CD8-positive, alpha-beta memory T cell (primary cell): ENCODE data around the gene BICD1. TPM values are rescaled to one million over a fixed set of nuclear protein-coding genes. Genes with fewer than 3 reads are reported as not detected.

ENCODE experiments used
- CTCF ChIA-PET: fragments of 350-600 bp; sonication (Branson Sonifier 250); formaldehyde crosslinking; loops from one replicate; lab custom pipeline; 2021; ENCODE audit warnings: antibody characterized with exemption; lab: Charles Lee
- POLR2A ChIA-PET: fragments of 350-600 bp; sonication (Branson Sonifier 250); formaldehyde crosslinking; loops from one replicate; lab custom pipeline; 2021; ENCODE audit warnings: antibody characterized with exemption; lab: Charles Lee
- DNase-seq, 5 donors: peaks; one replicate each; pipeline versions ENCODE4 v3.0.0 to v3.0.0-alpha.2; 2020 to 2022; ENCODE audit warnings: mixed read lengths in 1 of 5
- H3K27ac ChIP-seq: one replicate; pipeline ENCODE4 v1.7.0; 2013; ENCODE audit warnings: low read depth, mild to moderate bottlenecking, low read length, moderate library complexity
- H3K27me3 ChIP-seq: 2 replicates; pipeline ENCODE4 v1.7.0; 2013; ENCODE audit warnings: low read length, mild to moderate bottlenecking; ENCODE audit not compliant: insufficient read depth, poor library complexity, severe bottlenecking
- H3K36me3 ChIP-seq: 2 replicates; pipeline ENCODE4 v1.7.0; 2013; ENCODE audit warnings: mild to moderate bottlenecking, low read length, moderate library complexity; ENCODE audit not compliant: insufficient read depth
- H3K4me1 ChIP-seq: 2 replicates; pipeline ENCODE4 v1.7.0; 2013; ENCODE audit warnings: mild to moderate bottlenecking, low read length, moderate library complexity; ENCODE audit not compliant: insufficient read depth
- H3K4me3 ChIP-seq: 2 replicates; pipeline ENCODE4 v1.7.0; 2013; ENCODE audit warnings: mild to moderate bottlenecking, low read length
- H3K9me3 ChIP-seq: 2 replicates; pipeline ENCODE4 v1.7.0; 2013; ENCODE audit warnings: mild to moderate bottlenecking, low read length
- H3K27ac Mint-ChIP-seq, 8 donors: one replicate each; pipeline ENCODE4 v1.8.0; 2020 to 2021; ENCODE audit warnings: mixed read lengths in 8 of 8, mild to moderate bottlenecking in 6 of 8, inconsistent platforms in 3 of 8, moderate library complexity in 3 of 8
- H3K27me3 Mint-ChIP-seq, 2 donors: one replicate each; pipeline ENCODE4 v1.8.0; 2020 to 2021; ENCODE audit warnings: mixed read lengths in 2 of 2, mild to moderate bottlenecking in 1 of 2, moderate library complexity in 1 of 2
- H3K36me3 Mint-ChIP-seq, 3 donors: one replicate each; pipeline ENCODE4 v1.8.0; 2020 to 2021; ENCODE audit warnings: mixed read lengths in 3 of 3, inconsistent platforms in 1 of 3, mild to moderate bottlenecking in 1 of 3
- H3K4me1 Mint-ChIP-seq, 3 donors: one replicate each; pipeline ENCODE4 v1.8.0; 2020 to 2021; ENCODE audit warnings: mixed read lengths in 3 of 3, inconsistent platforms in 1 of 3, mild to moderate bottlenecking in 1 of 3
- H3K4me3 Mint-ChIP-seq, 7 donors: one replicate each; pipeline ENCODE4 v1.8.0; 2020 to 2021; ENCODE audit warnings: mixed read lengths in 7 of 7, mild to moderate bottlenecking in 6 of 7, moderate library complexity in 4 of 7, inconsistent platforms in 2 of 7
- H3K9me3 Mint-ChIP-seq, 5 donors: one replicate each; pipeline ENCODE4 v1.8.0; 2020 to 2022; ENCODE audit warnings: mixed read lengths in 5 of 5, mild to moderate bottlenecking in 3 of 5, moderate library complexity in 2 of 5, inconsistent platforms in 1 of 5
- polyA plus RNA-seq: library from polyadenylated mRNA; unstranded; fragments of 300-500 nt; fragmentation: Illumina TruSeq; gene quantifications from one replicate; pipeline ENCODE4 v1.2.3, GENCODE V29; 2021
- total RNA-seq, 2 experiments: library from RNA; stranded (reverse); gene quantifications; one replicate each; pipeline ENCODE4 v1.2.3, GENCODE V29; 2021

The BICD1 gene
- total and polyA plus RNA-seq, 3 experiments from 2014 or later: 8.7 to 20.5 (median 18.0) TPM

DNA sequence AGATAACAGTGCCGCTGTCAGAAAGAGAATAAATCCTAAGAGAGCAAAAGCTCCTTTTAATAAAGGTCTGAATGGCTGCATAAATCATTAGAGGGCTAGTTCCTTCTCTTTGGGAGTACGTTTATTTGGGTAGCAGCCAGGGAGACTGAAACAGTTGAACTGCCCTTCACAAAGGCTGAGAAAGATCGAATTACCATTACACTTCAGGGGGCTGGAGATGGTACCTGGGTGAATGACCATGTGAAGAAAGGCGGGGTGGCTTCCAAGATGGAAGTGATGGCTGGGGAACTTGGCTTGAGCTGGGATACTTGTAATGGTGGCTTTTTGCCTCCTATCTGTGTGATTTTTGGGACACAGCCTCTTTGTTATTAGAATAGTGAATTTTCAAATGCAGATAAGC, 291.0 kb downstream of the BICD1 start:
- Histone ChIP-seq H3K27ac (no peak overlapping the region), H3K36me3 (no peaks in the 10 kb centered on the region), H3K9me3 (no peaks in the 10 kb centered on the region), H3K4me1 (peaks cover 4% of the 10 kb centered on the region), H3K27me3 (peaks cover 15% of the 10 kb centered on the region), H3K4me3 (no peak overlapping the region)
- peaks cover 0 to 2% (median 0%) of the 10 kb centered on the region in 5 donors for H3K9me3 Mint-ChIP-seq
- POLR2A ChIA-PET: no interaction called here
- H3K4me1 Mint-ChIP-seq: peaks cover 10 to 19% (median 13%) of the 10 kb centered on the region in 3 donors
- H3K27me3 Mint-ChIP-seq: peaks cover 30 to 38% of the 10 kb centered on the region in 2 donors
- H3K27ac Mint-ChIP-seq: no peak overlapping the region
- H3K36me3 Mint-ChIP-seq: no peaks in the 10 kb centered on the region
- H3K4me3 Mint-ChIP-seq: peak overlapping the region in 3 of 7 donors; percentile 26 to 66 (median 44)
- DNase-seq: no peak
- CTCF ChIA-PET: no interaction called here

DNA sequence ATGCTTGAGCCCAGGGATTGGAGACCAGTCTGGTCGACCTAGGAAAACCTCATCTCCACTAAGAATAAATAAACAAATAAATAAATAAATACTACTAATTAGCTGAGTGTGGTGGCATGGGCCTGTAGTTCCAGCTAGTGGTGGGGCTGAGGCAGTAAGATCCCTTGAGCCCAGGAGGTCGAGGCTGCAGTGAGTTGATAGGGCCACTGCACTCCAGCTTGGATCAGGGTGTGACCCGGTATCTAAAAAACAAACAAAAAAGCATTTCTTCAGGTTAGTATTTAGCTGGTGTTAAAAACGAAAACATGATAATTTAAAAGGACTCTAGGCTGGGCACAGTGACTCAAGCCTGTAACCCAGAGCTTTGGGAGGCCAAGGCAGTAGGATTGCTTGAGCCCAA, 291.5 kb downstream of the BICD1 start:
- H3K27ac ChIP-seq: no peak overlapping the region

DNA sequence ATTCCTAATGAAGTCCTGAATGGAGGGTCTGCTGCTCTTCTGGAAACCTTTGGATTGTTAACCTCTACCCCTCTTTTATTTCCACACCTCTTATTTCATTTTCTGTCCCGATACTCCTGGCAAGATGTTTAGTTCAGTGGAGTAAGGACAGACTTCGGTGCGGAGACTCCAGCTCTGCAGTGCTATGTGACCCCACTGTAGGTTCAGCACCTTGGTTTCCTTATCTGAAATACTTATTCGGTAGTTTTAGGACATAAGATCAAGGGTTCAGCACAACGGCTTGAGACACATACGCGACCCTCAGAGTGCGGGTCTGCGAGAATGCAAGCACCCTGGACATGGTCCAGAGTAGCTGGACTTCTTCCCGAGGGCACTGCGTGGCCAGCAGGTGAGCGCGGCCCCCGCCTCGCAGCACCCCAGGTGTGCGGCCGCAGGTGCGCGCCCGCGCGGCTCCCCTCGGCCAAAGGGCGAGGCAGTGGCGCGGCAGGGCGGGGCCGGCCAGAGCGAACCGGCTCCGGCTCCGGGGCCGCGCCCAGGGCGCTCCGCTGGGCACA, 292.2 kb downstream of the BICD1 start:
- no peak for DNase-seq
- H3K4me1 Mint-ChIP-seq: peaks cover 10 to 19% (median 13%) of the 10 kb centered on the region in 3 donors
- ChIA-PET POLR2A (no interaction called here), CTCF (no interaction called here)
- peaks cover 32 to 41% of the 10 kb centered on the region in 2 donors for H3K27me3 Mint-ChIP-seq
- no peak overlapping the region for H3K27ac Mint-ChIP-seq
- Histone ChIP-seq H3K36me3 (no peaks in the 10 kb centered on the region), H3K27ac (no peak overlapping the region), H3K27me3 (peaks cover 15% of the 10 kb centered on the region), H3K4me1 (peaks cover 4% of the 10 kb centered on the region), H3K4me3 (peak overlapping the region; percentile 54), H3K9me3 (no peaks in the 10 kb centered on the region)
- H3K4me3 Mint-ChIP-seq: peak overlapping the region; percentile 61 to 78 (median 70)
- no peaks in the 10 kb centered on the region for H3K36me3 Mint-ChIP-seq
- peaks cover 0 to 2% (median 0%) of the 10 kb centered on the region in 5 donors for H3K9me3 Mint-ChIP-seq

More for the DNA sequence above, 291.5 kb downstream of the BICD1 start:
- peak overlapping the region in 4 of 7 donors; percentile 44 to 78 (median 74) for H3K4me3 Mint-ChIP-seq
- H3K36me3 Mint-ChIP-seq: no peaks in the 10 kb centered on the region
- H3K4me1 Mint-ChIP-seq: peaks cover 10 to 19% (median 13%) of the 10 kb centered on the region in 3 donors
- H3K4me1 ChIP-seq: peaks cover 4% of the 10 kb centered on the region
- peaks cover 15% of the 10 kb centered on the region for H3K27me3 ChIP-seq
- ChIA-PET CTCF (no interaction called here), POLR2A (no interaction called here)
- H3K27ac Mint-ChIP-seq: no peak overlapping the region
- no peaks in the 10 kb centered on the region for H3K9me3 ChIP-seq
- H3K27me3 Mint-ChIP-seq: peaks cover 30 to 39% of the 10 kb centered on the region in 2 donors
- DNase-seq: no peak
- no peak overlapping the region for H3K4me3 ChIP-seq
- peaks cover 0 to 2% (median 0%) of the 10 kb centered on the region in 5 donors for H3K9me3 Mint-ChIP-seq
- no peaks in the 10 kb centered on the region for H3K36me3 ChIP-seq

DNA sequence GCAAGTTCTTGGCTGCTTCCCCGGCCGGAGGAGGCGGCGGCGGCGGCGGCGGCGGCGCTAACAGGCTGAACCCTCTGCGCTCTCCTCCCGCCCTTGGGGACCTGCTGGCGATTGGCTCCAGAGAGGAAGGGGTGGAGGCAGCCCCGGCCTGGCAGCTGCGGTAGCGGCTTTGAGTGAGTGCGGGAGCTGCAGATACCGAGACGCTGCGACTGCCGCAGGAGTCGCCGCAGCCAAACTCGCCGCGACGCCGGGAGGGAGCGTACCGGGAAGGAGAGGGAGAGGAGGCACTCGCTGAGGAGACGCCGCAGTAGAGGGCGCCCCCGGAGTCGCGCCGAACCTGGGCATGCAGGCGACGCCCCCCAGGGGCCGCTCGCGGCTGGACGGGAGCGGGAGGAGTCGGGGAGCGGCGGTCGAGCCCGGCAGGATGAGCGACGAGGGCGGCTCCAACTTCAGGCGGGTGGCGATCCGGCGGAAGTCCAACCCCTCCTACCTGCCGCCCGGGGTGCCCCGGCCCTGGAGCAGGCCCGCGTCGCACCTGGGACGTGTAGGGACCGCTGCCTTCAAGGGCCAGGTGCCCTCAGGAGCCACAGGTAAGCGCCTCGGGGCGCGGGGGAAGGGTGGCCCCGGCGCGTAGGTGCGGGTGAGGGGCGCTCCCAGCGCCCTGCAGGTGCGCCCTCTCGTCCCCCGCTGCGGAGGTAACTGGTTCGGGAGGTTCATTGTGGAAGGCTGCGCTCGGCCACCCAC, 292.9 kb downstream of the BICD1 start, which contains the start of gene FGD4:
FGD4 (plus strand) TSS at position 189 of the 744 bp plus-strand sequence.
- ChIA-PET POLR2A (no interaction called here), CTCF (no interaction called here)
- peak; percentile 4 to 62 (median 20) for DNase-seq
- peak within 1 kb of the TSS; percentile 82 to 89 (median 85) for H3K4me3 Mint-ChIP-seq
- H3K27me3 Mint-ChIP-seq: peaks cover 32 to 44% of the 10 kb centered on the region in 2 donors
- peaks cover 0 to 2% (median 0%) of the 10 kb centered on the region in 5 donors for H3K9me3 Mint-ChIP-seq
- no peak within 1 kb of the TSS for H3K27ac Mint-ChIP-seq
- H3K27me3 ChIP-seq: peaks cover 15% of the 10 kb centered on the region
- H3K36me3 ChIP-seq: no peaks in the 10 kb centered on the region
- no peaks in the 10 kb centered on the region for H3K9me3 ChIP-seq
- H3K4me1 ChIP-seq: peaks cover 4% of the 10 kb centered on the region
- H3K4me1 Mint-ChIP-seq: peaks cover 10 to 19% (median 13%) of the 10 kb centered on the region in 3 donors
- peak within 1 kb of the TSS; percentile 54 for H3K4me3 ChIP-seq
- no peaks in the 10 kb centered on the region for H3K36me3 Mint-ChIP-seq
- H3K27ac ChIP-seq: no peak within 1 kb of the TSS

DNA sequence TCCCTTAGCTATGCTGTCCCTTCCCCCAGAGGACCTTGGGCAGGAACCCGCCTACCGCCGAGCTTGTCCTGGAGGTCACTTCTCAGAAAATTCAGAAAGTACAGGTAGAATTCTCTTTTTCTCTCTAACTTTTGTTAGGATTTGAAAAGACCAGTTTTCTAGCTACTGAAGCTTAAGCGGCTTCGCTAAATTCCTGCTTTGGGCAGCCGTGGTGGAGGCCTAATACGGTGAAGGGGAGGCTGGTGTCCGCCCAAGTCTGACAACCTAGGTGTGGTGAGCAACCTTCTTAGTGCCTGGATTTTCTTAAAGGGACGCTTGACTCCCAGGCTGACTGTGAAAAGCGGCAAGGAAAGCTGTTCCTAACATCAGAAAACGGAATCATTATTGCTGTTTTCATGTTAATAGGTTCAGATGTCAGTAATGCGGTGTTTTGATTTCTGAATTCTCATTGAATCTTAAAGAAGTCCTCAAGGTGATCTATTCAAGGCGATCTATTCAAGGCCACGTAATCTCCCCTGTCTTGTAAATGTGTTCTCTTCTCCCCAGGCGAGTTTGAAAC, 293.5 kb downstream of the BICD1 start:
- peaks cover 32 to 44% of the 10 kb centered on the region in 2 donors for H3K27me3 Mint-ChIP-seq
- H3K4me1 ChIP-seq: peaks cover 4% of the 10 kb centered on the region
- CTCF ChIA-PET: interaction anchor here (0.6 kb wide), 1 partner anchor 741 kb away, joined by 3 read pairs; the partner anchor contains the start of gene ETFBKMT
- no peaks in the 10 kb centered on the region for H3K36me3 Mint-ChIP-seq
- no peaks in the 10 kb centered on the region for H3K36me3 ChIP-seq
- peak overlapping the region; percentile 5 for H3K4me3 ChIP-seq
- peak overlapping the region in 1 of 8 donors; percentile 73 for H3K27ac Mint-ChIP-seq
- no peak overlapping the region for H3K27ac ChIP-seq
- peaks cover 10 to 19% (median 13%) of the 10 kb centered on the region in 3 donors for H3K4me1 Mint-ChIP-seq
- DNase-seq: no peak
- H3K4me3 Mint-ChIP-seq: peak overlapping the region; percentile 59 to 89 (median 75)
- H3K9me3 Mint-ChIP-seq: peaks cover 0 to 2% (median 0%) of the 10 kb centered on the region in 5 donors
- H3K9me3 ChIP-seq: no peaks in the 10 kb centered on the region
- POLR2A ChIA-PET: no interaction called here
- H3K27me3 ChIP-seq: peaks cover 15% of the 10 kb centered on the region

DNA sequence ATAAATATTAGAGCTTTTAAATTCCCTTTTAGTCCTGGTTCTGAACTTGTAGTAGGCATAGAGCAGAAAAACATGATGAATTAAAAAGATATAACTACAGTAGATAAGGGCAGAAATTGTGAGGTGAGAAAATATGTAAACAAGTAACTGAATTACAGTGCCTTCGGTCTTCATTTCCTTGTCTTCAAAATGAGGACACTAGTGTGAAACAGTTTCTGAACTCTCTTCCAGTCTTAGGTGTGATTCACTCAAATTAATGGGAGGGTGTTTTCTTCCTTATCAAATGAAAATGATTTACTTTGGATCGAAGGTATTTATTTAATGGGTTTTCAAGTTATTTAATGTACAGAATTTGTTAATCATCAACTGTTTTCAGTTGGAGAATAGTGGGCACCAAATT, 294.2 kb downstream of the BICD1 start:
- peaks cover 4% of the 10 kb centered on the region for H3K4me1 ChIP-seq
- peaks cover 0 to 2% (median 0%) of the 10 kb centered on the region in 5 donors for H3K9me3 Mint-ChIP-seq
- ChIA-PET CTCF (interaction anchor here (0.6 kb wide), 1 partner anchor 741 kb away, joined by 3 read pairs; the partner anchor contains the start of gene ETFBKMT), POLR2A (no interaction called here)
- H3K27ac Mint-ChIP-seq: no peak overlapping the region
- H3K4me3 Mint-ChIP-seq: peak overlapping the region in 3 of 7 donors; percentile 59 to 68 (median 64)
- no peaks in the 10 kb centered on the region for H3K36me3 Mint-ChIP-seq
- peaks cover 10 to 19% (median 13%) of the 10 kb centered on the region in 3 donors for H3K4me1 Mint-ChIP-seq
- no peak overlapping the region for H3K27ac ChIP-seq
- DNase-seq: no peak
- H3K36me3 ChIP-seq: no peaks in the 10 kb centered on the region
- peaks cover 32 to 48% of the 10 kb centered on the region in 2 donors for H3K27me3 Mint-ChIP-seq
- no peak overlapping the region for H3K4me3 ChIP-seq
- peaks cover 15% of the 10 kb centered on the region for H3K27me3 ChIP-seq
- H3K9me3 ChIP-seq: no peaks in the 10 kb centered on the region

DNA sequence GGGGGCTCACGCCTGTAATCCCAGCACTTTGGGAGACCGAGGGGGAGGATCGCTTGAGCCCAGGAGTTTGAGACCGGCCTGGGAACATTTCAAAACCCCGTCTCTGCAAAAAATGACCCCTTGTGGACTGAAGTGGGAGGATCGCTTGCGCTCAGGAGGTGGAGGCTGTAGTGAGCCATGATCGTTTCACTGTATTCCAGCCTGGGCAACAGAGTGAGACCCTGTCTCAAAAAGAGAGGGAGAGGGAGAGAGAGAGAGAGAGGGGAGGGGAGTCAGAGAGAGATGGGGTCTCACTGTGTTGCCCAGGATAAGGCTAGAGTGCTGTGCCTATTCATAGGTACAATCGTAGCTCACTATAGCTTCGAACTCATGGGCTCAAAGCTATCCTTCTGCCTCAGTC, 295.5 kb downstream of the BICD1 start:
- Mint-ChIP-seq H3K9me3 (peaks cover 0 to 2% (median 0%) of the 10 kb centered on the region in 5 donors), H3K27ac (no peak overlapping the region), H3K4me3 (no peak overlapping the region), H3K4me1 (peaks cover 10 to 19% (median 13%) of the 10 kb centered on the region in 3 donors), H3K27me3 (peaks cover 32 to 44% of the 10 kb centered on the region in 2 donors), H3K36me3 (no peaks in the 10 kb centered on the region)
- H3K27ac ChIP-seq: no peak overlapping the region
- H3K4me3 ChIP-seq: no peak overlapping the region
- H3K9me3 ChIP-seq: no peaks in the 10 kb centered on the region
- ChIA-PET CTCF (no interaction called here), POLR2A (no interaction called here)
- H3K36me3 ChIP-seq: no peaks in the 10 kb centered on the region
- peaks cover 15% of the 10 kb centered on the region for H3K27me3 ChIP-seq
- H3K4me1 ChIP-seq: peaks cover 4% of the 10 kb centered on the region
- no peak for DNase-seq
